Neural crest cell (in vitro differentiated cells): ENCODE results near the gene ST6GAL1. TPM values are rescaled to one million over a fixed set of nuclear protein-coding genes. Genes with fewer than 3 reads are reported as not detected.
"Not testable (repeated sequence)": the region's sequence is repeated elsewhere in the genome, so short reads cannot be mapped to it uniquely, and the experiment has no call there.

Experiments
- DNase-seq: peaks from one replicate; pipeline ENCODE4 v3.0.0; 2021; ENCODE audit warnings: low read depth, mixed read lengths, low spot score
- H3K27ac Mint-ChIP-seq: one replicate; pipeline ENCODE4 v1.8.0; 2021; ENCODE audit warnings: mild to moderate bottlenecking, mixed read lengths; ENCODE audit not compliant: unreplicated experiment
- H3K27me3 Mint-ChIP-seq: 2 replicates; pipeline ENCODE4 v1.8.0; 2021; ENCODE audit warnings: low read depth, mild to moderate bottlenecking, mixed read lengths
- H3K36me3 Mint-ChIP-seq: 2 replicates; pipeline ENCODE4 v1.8.0; 2021; ENCODE audit warnings: low read depth, mild to moderate bottlenecking, mixed read lengths
- H3K4me1 Mint-ChIP-seq: 2 replicates; pipeline ENCODE4 v1.8.0; 2021; ENCODE audit warnings: mixed read lengths
- H3K4me3 Mint-ChIP-seq: one replicate; pipeline ENCODE4 v1.8.0; 2021; ENCODE audit warnings: mild to moderate bottlenecking, mixed read lengths
- H3K9me3 Mint-ChIP-seq: 2 replicates; pipeline ENCODE4 v1.8.0; 2021; ENCODE audit warnings: mixed read lengths
- CTCF ChIP-seq: fragments of 200-600 bp; sonication (generic); conservative IDR thresholded peaks from 2 replicates; pipeline ENCODE4 v1.5.0; 2021; ENCODE audit warnings: antibody characterized with exemption, mild to moderate bottlenecking
- total RNA-seq: library from RNA; stranded (reverse); gene quantifications from 2 replicates; pipeline ENCODE4 v1.2.1, GENCODE V29; 2021

The ST6GAL1 gene
- total RNA-seq, 1 donor from 2014 or later, result 32.6 TPM

GRCh38 chr3:186965141-186965879 is 35.0 kb downstream of the ST6GAL1 start:
- H3K27me3 Mint-ChIP-seq, result no peaks in the 10 kb centered on the region
- TF ChIP-seq CTCF, result no peak
- peaks cover 16% of the 10 kb centered on the region for H3K36me3 Mint-ChIP-seq
- H3K9me3 Mint-ChIP-seq, result no peaks in the 10 kb centered on the region
- peak overlapping the region; percentile 93 for H3K27ac Mint-ChIP-seq
- no peak for DNase-seq
- no peak overlapping the region for H3K4me3 Mint-ChIP-seq
- H3K4me1 Mint-ChIP-seq, result peaks cover 45% of the 10 kb centered on the region

DNA sequence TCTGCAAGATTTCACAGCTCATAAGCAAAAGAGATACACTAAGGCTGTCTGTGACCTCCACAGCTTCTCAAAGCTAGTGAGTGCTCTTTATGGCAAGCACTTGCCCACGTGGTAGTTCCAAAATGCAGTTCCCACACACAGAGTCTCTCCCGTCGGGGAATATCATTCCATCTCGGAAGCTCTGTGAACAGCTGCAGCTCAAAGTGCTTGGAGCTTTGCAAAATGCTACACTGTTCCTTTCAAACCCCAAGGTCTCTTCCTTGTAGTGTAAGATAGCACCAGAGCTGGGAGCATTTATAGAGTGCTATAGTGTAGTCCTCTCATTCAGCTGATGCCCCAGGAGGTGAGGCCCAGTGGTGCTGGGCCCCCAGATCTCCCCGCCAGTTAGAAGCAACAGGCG is 36.1 kb downstream of the ST6GAL1 start:
- H3K4me3 Mint-ChIP-seq, result no peak overlapping the region
- H3K27ac Mint-ChIP-seq, result no peak overlapping the region
- DNase-seq, result no peak
- no peaks in the 10 kb centered on the region for H3K27me3 Mint-ChIP-seq
- no peaks in the 10 kb centered on the region for H3K9me3 Mint-ChIP-seq
- H3K36me3 Mint-ChIP-seq, result peaks cover 15% of the 10 kb centered on the region
- TF ChIP-seq CTCF, result no peak
- peaks cover 41% of the 10 kb centered on the region for H3K4me1 Mint-ChIP-seq

DNA sequence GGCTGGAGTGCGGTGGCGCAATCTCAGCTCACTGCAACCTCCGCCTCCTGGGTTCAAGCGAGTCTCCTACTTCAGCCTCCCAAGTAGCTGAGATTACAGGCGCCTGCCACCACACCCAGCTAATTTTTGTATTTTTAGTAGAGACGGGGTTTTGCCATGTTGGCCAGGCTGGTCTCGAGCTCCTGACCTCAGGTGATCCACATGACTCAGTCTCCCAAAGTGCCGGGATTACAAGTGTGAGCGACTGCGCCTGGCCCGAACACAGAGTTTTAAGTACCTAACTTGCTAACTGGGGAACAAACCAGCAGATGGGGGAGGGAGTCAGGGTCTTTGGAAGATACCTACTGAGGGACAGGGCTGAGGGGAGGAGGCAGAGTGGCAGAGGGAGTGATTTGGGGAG is 36.9 kb downstream of the ST6GAL1 start:
- H3K9me3 Mint-ChIP-seq, H3K27me3 Mint-ChIP-seq, H3K4me3 Mint-ChIP-seq, H3K27ac Mint-ChIP-seq, DNase-seq: not testable (repeated sequence)
- peaks cover 35% of the 10 kb centered on the region for H3K4me1 Mint-ChIP-seq
- peaks cover 19% of the 10 kb centered on the region for H3K36me3 Mint-ChIP-seq

GRCh38 chr3:186967686-186968085 is 37.4 kb downstream of the ST6GAL1 start:
- H3K27ac Mint-ChIP-seq, result no peak overlapping the region
- DNase-seq, result no peak
- no peaks in the 10 kb centered on the region for H3K9me3 Mint-ChIP-seq
- peaks cover 23% of the 10 kb centered on the region for H3K36me3 Mint-ChIP-seq
- H3K27me3 Mint-ChIP-seq, result no peaks in the 10 kb centered on the region
- no peak for TF ChIP-seq CTCF
- H3K4me1 Mint-ChIP-seq, result peaks cover 31% of the 10 kb centered on the region
- H3K4me3 Mint-ChIP-seq, result no peak overlapping the region

- Mint-ChIP-seq H3K27ac (no peak overlapping the region), H3K36me3 (peaks cover 20% of the 10 kb centered on the region), H3K4me1 (peaks cover 18% of the 10 kb centered on the region), H3K4me3 (no peak overlapping the region), H3K9me3 (no peaks in the 10 kb centered on the region), H3K27me3 (no peaks in the 10 kb centered on the region)
- no peak for TF ChIP-seq CTCF
- DNase-seq, result no peak
Measured at GRCh38 chr3:186969607-186970006, 39.3 kb downstream of the ST6GAL1 start.

GRCh38 chr3:186971106-186971505 is 40.8 kb downstream of the ST6GAL1 start:
- H3K27ac Mint-ChIP-seq, H3K9me3 Mint-ChIP-seq, DNase-seq, H3K27me3 Mint-ChIP-seq, H3K4me3 Mint-ChIP-seq: not testable (repeated sequence)
- peaks cover 28% of the 10 kb centered on the region for H3K36me3 Mint-ChIP-seq
- peaks cover 12% of the 10 kb centered on the region for H3K4me1 Mint-ChIP-seq
